ENCODE results near the gene ATP2A3.

DNA sequence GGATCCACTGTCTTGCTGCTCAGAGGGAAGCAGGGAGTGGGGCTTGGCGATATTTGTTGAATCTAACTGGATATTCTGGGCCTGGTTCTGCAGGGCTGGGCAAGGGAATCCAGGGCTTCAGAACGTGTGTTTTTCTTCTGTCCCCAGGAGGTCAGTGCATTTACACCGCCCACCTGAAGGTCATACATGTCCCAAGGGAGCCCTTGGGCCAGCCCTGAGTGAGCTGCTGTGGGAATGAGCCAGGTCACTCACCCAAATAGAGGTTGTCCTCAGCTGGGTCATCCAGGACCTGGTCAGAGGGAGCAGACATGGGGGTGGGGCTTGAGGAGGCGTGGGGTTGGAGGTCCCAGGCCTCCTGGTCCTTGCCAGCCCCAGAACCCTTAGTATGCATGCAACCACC is 82.0 kb downstream of the ATP2A3 start:
- TF ChIP-seq EP300 (IDR thresholded peaks at IDR 0.05) (no peak), POLR2A (IDR thresholded peaks at IDR 0.05) (no peak)
